GM13976 (cell line): ENCODE results near the gene ELF2.
A peak's percentile ranks its signal among the peaks of the same experiment; 100 is the strongest.

Experiments
- DNase-seq: peaks from one replicate; pipeline ENCODE4 v3.0.0; 2012; ENCODE audit warnings: low spot score
- in situ Hi-C: fragments of 300-500 bp; cut with MboI; formaldehyde crosslinking; loops from one replicate; pipeline ENCODE4 v1.12.0; 2022; ENCODE audit warnings: low sequenced_read_pairs, mixed read lengths, inconsistent platforms; ENCODE audit not compliant: unreplicated experiment
- TF ChIP-seq, protein P1 (sequence below): IDR thresholded peaks from 2 replicates; pipeline ENCODE4 v1.5.1; 2012; ENCODE audit warnings: borderline replicate concordance, mild to moderate bottlenecking; ENCODE audit not compliant: insufficient read depth; ENCODE audit errors: extremely low read depth, missing control alignments, control extremely low read depth

Gene ELF2

DNA sequence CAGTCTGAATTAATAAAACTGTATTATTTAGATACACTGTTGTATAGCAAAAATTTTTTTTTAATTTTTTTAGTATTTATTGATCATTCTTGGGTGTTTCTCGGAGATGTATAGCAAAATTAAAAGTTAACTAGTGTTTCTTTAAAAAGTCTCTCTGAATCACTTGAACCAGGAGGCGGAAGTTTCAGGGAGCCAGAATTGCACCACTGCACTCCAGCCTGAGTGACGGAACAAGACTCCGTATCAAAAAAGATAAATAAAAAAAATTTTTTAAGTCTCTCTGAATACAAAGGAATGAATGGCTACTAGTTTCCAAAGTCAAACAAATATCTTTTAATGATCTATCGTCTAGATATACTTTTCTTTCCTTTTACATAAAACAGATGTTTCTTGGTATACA lies 64.4 kb downstream of the ELF2 start:
- TF ChIP-seq, protein P1, sequence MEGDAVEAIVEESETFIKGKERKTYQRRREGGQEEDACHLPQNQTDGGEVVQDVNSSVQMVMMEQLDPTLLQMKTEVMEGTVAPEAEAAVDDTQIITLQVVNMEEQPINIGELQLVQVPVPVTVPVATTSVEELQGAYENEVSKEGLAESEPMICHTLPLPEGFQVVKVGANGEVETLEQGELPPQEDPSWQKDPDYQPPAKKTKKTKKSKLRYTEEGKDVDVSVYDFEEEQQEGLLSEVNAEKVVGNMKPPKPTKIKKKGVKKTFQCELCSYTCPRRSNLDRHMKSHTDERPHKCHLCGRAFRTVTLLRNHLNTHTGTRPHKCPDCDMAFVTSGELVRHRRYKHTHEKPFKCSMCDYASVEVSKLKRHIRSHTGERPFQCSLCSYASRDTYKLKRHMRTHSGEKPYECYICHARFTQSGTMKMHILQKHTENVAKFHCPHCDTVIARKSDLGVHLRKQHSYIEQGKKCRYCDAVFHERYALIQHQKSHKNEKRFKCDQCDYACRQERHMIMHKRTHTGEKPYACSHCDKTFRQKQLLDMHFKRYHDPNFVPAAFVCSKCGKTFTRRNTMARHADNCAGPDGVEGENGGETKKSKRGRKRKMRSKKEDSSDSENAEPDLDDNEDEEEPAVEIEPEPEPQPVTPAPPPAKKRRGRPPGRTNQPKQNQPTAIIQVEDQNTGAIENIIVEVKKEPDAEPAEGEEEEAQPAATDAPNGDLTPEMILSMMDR: no peak
- DNase-seq: no peak
- in situ Hi-C loops: no loop called here

DNA sequence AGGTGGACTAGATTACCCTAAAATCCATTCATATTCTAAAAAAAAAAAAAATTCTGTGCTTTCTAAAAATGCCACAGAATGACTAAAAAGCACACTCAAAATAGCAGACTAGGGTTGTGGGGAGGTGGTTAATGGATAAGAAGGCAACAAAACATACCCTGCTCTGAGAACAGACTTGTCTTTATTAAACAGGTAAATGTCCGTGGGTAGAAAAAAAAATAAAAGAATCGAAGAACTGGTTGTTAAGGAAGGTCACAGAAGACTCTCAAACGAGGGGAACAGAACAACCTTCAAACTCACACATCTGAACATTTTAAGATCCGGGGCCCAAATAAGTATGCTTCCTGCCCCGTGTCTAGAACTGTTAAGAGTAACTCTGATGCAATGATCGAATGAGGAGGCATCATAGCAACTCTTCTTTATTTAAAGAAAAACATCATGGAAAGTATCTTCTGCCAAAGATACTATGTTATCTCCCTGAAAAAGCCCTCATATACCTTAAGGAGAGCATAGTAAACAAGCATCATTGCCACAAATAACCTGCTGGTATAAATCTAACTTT lies 68.4 kb downstream of the ELF2 start:
- no peak for DNase-seq
- TF ChIP-seq, protein P1: no peak
- in situ Hi-C loops: no loop called here

DNA sequence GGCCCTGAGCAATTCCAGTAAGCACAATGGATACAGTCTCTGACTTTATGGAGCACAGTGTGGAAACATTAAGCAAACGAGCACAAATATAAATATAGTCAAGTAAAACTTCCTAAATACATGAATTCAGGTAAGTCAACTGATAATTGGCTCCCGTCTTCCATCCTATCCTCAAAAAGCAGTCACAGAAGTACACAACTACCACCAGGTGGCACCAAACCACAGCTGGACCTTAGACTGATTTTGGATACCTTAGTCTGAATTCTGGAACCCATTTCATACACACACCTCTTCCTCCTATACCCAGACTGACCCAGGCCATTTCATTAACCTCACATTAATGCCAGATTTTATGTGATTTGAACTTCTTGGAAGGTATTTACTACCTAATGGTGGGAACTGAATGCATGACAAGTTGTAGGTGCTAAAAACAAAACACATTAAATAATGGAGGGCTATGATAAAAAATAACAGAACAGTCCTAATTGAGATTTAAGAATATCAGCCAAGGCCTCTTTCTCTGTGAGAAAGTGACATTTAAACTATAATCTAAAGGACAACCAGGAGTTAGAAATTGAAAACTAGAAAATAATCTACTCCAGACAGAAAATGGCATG lies 77.5 kb downstream of the ELF2 start:
- in situ Hi-C loops: no loop called here
- TF ChIP-seq, protein P1: peak; percentile 74
- DNase-seq: peak; percentile 77

DNA sequence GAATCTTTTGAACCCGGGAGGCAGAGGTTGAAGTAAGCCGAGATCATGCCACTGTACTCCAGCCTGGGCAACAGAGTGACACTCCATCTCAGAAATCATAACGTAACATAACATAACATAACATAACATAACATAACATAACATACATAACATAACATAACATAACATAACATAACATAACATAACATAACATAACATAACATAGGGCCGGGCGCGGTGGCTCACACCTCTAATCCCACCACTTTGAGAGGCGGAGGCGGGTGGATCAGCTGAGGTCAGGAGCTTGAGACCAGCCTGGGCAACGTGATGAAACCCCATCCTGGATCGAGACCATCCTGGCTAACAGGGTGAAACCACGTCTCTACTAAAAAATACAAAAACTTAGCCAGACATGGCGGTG lies 84.7 kb downstream of the ELF2 start:
- TF ChIP-seq, protein P1: no peak
- DNase-seq: no peak
- in situ Hi-C loops: no loop called here

DNA sequence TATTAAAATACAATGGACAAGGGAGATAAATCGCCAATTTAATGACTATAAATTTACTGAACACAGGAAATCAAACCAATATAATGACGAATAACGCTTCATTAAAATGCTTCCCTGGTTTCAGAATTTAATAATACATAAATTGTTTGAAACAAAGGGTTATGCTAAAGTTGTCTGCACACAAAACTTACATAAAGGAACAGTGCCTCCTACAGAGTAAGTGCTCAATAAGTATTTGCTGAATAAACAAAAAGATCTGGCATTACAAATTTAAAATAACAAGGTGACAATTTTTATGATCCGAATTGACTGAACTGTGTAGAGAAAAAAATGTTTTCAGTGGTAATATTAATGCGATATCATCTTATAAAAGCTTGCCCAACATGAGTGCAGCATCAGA lies 91.9 kb downstream of the ELF2 start:
- in situ Hi-C loops: no loop called here
- TF ChIP-seq, protein P1: no peak
- DNase-seq: no peak

DNA sequence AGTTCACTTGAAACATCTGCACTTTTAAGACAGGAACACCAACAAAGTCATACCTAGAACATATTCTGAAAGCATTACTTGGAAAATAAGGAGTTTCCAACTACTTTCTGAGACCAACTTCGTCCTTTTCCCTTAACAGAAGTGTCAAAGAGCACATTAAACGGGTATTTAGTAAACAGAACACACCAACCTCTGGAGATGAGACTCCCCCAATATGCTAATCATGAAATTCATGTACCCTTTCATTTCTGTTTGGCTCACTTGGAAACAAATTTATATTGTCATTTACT lies 92.3 kb downstream of the ELF2 start:
- no peak for DNase-seq
- TF ChIP-seq, protein P1: no peak
- in situ Hi-C loops: no loop called here
